NCI-H446 treated with DMSO at 0.1 percent for 48 hours (cell line): ENCODE data around the gene ATP9B.
"Not testable (repeated sequence)": the region's sequence is repeated elsewhere in the genome, so short reads cannot be mapped to it uniquely, and the experiment has no call there.

Source experiments
- DNase-seq: peaks from one replicate; lab custom pipeline; 2025; lab: John Stamatoyannopoulos, UW

The ATP9B gene

GRCh38 chr18:79136742-79137141 lies 67.5 kb downstream of the ATP9B start:
- DNase-seq: no peak

GRCh38 chr18:79139206-79139605 lies 70.0 kb downstream of the ATP9B start:
- no peak for DNase-seq

DNA sequence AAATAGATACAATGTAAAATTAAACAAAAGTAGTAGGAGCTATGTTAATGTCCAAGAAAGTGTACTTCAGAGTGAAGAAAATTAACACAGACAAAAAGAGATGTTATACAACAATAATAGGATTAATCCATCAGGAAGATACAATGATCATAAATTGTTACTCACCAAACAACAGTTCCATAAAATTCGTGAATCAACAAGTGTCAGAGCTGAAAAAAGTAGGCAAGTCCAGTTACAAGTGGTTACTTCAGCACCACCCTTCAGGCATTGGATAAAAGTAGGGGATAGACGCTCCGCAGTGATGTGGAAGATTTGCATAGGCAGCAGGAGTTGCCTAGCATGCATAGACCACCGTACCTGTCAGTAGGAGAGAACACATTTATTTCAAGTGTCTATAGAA lies 77.8 kb downstream of the ATP9B start:
- DNase-seq: no peak

- DNase-seq: no peak
Observed at GRCh38 chr18:79151191-79151590, 82.0 kb downstream of the ATP9B start.

- no peak for DNase-seq
Observed at GRCh38 chr18:79156327-79156726, 87.1 kb downstream of the ATP9B start.

DNA sequence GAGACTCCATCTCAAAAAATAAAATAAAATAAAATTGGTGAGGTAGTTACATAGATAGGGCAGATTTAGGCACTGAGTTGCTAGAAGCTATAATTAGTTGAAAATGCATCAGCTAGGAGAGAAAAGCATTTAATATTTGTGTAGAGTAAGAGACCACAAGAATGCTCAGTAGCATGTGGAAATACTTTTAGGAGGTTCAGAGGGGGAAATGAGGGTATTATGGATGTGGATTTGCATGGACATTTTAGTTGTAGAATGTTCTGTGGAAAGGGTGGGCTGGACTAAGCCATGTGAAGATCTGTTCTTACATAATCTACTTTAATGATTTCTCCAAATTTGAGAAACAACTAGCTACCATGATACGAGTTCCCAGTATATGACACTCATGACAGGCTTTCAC lies 95.5 kb downstream of the ATP9B start:
- DNase-seq: no peak

GRCh38 chr18:79166702-79167101 lies 97.5 kb downstream of the ATP9B start:
- no peak for DNase-seq

DNA sequence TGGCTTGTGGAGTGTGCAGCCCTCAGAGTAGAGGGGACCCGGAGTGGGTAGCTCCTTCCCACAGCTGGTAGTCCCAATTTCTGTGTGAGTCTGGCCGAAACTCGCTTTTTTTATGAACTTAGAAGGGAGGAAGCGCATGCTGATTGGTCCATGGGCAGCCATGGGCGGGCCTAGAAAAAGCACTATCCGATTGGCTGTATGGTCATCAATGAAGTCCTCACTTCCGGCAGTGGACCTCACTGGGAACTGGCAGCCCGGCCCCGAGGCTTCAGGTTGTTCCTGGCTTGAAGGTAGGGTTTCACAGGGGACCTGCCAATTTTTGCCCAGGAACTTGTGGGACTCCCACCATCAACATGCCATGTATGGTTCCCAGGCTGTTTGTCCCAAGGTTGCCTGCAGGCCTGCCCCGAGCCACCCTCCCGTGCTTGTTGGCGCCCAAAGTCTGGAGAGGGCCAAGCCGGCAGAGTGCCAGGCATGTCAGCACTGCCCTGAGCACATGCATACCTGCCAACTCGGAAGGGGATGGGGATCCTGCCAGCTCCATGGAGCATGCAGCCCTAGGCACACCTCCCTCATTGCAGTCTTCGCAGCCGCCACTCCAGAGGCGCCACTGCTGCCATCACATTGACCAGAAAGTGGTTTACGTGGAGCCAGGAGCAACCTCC lies 98.5 kb downstream of the ATP9B start:
- no peak for DNase-seq

GRCh38 chr18:79169958-79170555 lies 100.9 kb downstream of the ATP9B start:
- DNase-seq: no peak

DNA sequence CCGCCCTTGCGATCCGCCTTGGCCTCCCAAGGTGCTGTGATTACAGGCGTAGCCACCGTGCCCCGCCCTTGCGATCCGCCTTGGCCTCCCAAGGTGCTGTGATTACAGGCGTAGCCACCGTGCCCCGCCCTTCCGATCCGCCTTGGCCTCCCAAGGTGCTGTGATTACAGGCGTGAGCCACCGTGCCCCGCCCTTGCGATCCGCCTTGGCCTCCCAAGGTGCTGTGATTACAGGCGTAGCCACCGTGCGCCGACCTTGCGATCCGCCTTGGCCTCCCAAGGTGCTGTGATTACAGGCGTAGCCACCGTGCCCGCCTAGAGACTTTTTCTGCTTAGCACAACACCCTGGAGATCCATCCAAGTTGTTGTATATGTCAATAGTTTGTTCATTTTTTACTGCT lies 103.1 kb downstream of the ATP9B start:
- not testable (repeated sequence) for DNase-seq

DNA sequence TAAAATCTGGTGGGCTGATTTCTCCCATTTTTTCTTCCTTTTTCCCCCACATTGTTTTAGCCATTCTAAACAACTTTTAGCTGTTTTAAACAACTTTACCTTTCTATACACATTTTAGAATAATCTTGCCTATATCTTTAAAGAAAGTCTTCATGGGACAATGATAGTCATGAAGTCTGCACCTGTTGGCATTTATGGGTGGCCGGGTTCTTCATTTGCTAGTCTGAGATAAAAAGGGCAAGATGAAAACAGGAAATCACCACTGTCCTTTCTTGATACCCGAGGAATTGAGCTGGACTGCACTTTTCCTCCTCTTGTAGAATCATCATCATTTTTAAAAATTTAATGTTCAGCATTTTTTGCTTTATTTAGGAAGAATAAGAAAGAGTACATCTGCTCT lies 104.5 kb downstream of the ATP9B start:
- DNase-seq: no peak

GRCh38 chr18:79178113-79178531 lies 108.9 kb downstream of the ATP9B start:
- no peak for DNase-seq

DNA sequence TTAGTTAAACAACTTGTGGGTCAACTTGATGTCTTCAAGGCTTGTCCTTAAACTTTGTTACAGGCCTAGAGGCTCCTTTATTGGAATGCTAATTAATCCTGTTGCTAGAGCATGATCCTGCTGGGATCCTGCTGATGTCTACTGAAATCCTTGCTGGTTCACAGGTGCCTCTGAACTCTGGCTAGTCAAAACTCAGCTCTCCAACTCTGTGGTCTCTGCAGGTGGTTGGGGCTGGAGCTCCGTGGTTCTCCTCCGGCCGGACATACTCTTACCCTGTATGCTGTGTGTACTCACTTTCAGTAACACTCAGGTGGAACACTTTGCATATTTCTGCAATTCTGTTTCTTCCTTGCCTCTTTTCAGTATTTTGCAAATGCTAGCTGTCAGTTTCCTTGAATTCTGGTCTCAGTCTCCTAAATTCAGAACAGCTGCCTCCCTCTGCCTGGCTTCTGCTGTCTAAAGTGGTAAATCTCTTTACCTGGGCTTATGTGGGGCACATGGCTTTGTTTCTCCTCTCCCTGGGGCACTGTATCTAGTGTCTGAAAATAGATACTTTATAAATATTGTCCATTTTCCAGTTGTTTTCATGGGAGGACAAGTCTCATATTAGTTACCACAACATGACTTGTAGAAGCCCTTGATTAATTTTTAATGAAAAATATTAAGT lies 113.0 kb downstream of the ATP9B start:
- no peak for DNase-seq

- DNase-seq: no peak
Observed at GRCh38 chr18:79185648-79186047, 116.5 kb downstream of the ATP9B start.

- no peak for DNase-seq
Observed at GRCh38 chr18:79186649-79187048, 117.5 kb downstream of the ATP9B start.

DNA sequence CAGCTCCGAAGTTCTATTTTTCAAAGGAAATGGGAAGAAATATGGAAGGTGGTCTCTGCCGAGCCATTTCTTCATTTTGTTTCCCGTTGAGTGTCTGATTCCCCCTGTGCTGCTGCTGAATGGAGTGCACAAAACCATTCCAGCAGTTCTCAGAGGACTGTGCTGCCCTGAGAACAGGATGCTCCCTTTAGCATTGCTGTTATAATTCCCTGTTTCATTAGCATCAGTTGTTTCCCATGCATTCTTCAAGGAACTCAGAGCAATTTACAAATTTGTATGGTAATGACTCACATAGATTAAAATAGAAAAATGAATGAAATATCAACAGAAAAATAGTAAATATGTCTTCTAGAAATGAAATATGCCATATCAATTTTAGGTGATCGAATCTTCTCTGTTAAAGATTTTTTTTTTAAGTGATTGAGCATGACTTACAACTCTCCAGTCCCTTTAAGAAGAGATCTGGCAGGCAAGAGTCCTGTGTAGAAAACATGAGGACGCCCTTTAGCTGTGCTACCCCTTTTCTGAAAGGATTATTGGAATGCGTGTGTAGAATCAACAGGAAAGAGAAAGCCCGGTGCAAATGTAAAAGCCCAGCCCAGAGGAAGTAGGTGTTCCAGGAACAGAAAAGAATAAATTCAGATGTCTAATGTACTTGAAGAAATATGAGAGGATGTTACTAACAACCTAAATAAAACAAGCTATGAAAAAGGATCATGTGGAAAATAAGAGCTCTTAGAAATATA lies 118.5 kb downstream of the ATP9B start:
- DNase-seq: no peak

GRCh38 chr18:79191418-79191817 lies 122.2 kb downstream of the ATP9B start:
- DNase-seq: no peak

- no peak for DNase-seq
Observed at GRCh38 chr18:79191956-79192355, 122.8 kb downstream of the ATP9B start.

DNA sequence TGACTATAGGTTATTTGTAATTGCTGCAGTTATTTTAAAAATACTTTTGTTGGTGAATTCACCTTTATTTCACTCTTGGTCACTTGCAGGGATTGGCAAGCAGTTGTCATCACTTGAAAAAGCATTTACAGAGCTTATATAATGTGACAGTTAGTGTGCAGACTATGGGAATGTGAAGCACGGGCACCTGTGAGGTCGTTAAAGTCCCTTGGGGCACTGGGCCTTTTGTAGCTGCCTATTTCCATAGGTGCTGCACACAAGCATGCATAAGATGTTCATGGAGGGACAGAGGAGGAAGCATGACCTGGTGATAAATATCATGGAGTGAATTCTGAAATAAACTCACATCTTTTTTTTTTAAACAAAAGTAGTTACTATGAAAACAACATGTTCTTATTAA lies 124.6 kb downstream of the ATP9B start:
- no peak for DNase-seq

DNA sequence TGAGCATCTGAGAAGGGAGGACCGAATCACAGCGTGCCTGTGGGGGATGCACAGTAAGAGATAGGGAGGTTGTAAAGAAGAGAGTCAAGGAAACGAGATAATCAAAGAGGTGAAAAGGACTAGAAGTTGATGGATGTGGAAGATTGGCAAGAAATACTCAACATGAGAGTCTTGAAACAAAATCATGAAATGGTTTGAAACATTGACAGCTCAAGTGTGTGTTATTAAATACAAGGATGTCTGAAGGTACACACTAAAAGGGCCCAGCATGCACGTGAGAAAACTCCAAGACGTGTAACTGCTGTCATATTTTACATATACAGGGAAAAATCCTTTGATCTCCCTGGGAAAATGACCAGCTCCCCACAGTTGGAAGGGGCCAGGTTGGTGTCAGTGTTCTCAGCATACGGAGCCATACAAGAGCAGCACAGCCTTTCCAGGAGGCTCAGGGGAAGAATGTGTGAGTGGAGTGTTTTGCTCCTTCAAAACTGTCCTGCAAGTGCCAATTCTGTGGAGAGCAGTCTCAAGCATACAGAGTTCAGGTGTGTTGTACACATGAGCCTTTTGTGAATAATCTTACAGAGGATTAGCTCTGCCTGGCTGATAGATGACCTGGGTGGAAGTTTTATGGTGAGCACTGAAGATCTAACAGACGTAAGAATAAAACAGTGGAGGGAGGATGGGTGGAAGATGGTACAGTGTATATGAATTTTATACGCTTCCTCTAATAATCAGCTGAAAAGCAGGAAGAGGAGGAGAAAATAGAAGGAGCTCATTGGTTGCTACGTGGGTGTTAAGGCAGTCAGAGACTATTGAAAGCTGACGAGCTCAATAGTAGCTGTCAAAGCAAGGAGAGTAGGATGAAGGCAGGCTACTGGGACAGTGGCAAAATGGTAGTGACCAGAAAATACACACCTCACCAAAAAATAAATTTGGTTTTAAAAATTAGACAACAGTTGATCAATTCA lies 126.8 kb downstream of the ATP9B start:
- DNase-seq: no peak

- DNase-seq: no peak
Observed at GRCh38 chr18:79197531-79197930, 128.3 kb downstream of the ATP9B start.
